Liver (tissue), 9 donors: ENCODE data around the gene SETD7. TPM values are rescaled to one million over a fixed set of nuclear protein-coding genes. Genes with fewer than 3 reads are reported as not detected.

Experiments
- DNase-seq: peaks from one replicate; pipeline ENCODE4 v3.0.0-alpha.2; 2017; ENCODE audit warnings: low spot score
- H3K27ac ChIP-seq, 2 donors: one replicate each; pipeline ENCODE4 v1.7.0; 2013; ENCODE audit warnings: inconsistent platforms in 2 of 2, low read length in 2 of 2, control low read depth in 1 of 2, low read depth in 1 of 2, mild to moderate bottlenecking in 1 of 2
- H3K27me3 ChIP-seq, 4 donors: one replicate each; pipeline versions ENCODE4 v1.6.1 to v1.7.0; 2013; ENCODE audit warnings: low read length in 3 of 4, inconsistent platforms in 1 of 4, mild to moderate bottlenecking in 1 of 4, moderate library complexity in 1 of 4; ENCODE audit not compliant: control insufficient read depth in 4 of 4, insufficient read depth in 4 of 4
- H3K36me3 ChIP-seq, 4 donors: one replicate each; pipeline versions ENCODE4 v1.6.1 to v1.7.0; 2013; ENCODE audit warnings: low read length in 3 of 4, mild to moderate bottlenecking in 3 of 4, low read depth in 1 of 4, moderate library complexity in 1 of 4; ENCODE audit not compliant: control insufficient read depth in 4 of 4, insufficient read depth in 3 of 4
- H3K4me1 ChIP-seq, 4 donors: one replicate each; pipeline versions ENCODE4 v1.6.1 to v1.7.0; 2013; ENCODE audit warnings: low read length in 3 of 4, mild to moderate bottlenecking in 3 of 4, moderate library complexity in 1 of 4; ENCODE audit not compliant: control insufficient read depth in 4 of 4, insufficient read depth in 4 of 4
- H3K4me3 ChIP-seq, 3 donors: one replicate each; pipeline versions ENCODE4 v1.6.1 to v1.7.0; 2013; ENCODE audit warnings: low read length in 3 of 3, control low read depth in 1 of 3, low read depth in 1 of 3, mild to moderate bottlenecking in 1 of 3
- H3K9ac ChIP-seq, 2 donors: one replicate each; pipeline ENCODE4 v1.7.0; 2013; ENCODE audit warnings: low read length in 2 of 2, mild to moderate bottlenecking in 2 of 2, moderate library complexity in 2 of 2, control low read depth in 1 of 2, low read depth in 1 of 2
- H3K9me3 ChIP-seq, 4 donors: one replicate each; pipeline versions ENCODE4 v1.6.1 to v1.7.0; 2013; ENCODE audit warnings: low read length in 3 of 4; ENCODE audit not compliant: control insufficient read depth in 4 of 4
- EGR1 ChIP-seq, 2 donors: IDR thresholded peaks; 2 replicates each; pipeline ENCODE4 v1.6.1; 2016 to 2018; ENCODE audit warnings: antibody characterized with exemption in 2 of 2, low read depth in 2 of 2
- FOXA1 ChIP-seq: IDR thresholded peaks from 2 replicates; pipeline ENCODE4 v1.6.1; 2016; ENCODE audit warnings: antibody characterized with exemption
- FOXA2 ChIP-seq: IDR thresholded peaks from 2 replicates; pipeline ENCODE4 v1.6.1; 2016; ENCODE audit warnings: antibody characterized with exemption
- GABPA ChIP-seq, 2 donors: IDR thresholded peaks in 1 of 2; conservative IDR thresholded peaks in 1 of 2; 2 replicates each; pipeline ENCODE4 v1.6.1; 2016; ENCODE audit warnings: antibody characterized with exemption in 2 of 2, mild to moderate bottlenecking in 1 of 2, moderate library complexity in 1 of 2
- HNF4A ChIP-seq, 2 donors: conservative IDR thresholded peaks; 2 replicates each; pipeline ENCODE4 v1.6.1; 2016; ENCODE audit warnings: antibody characterized with exemption in 2 of 2, mild to moderate bottlenecking in 2 of 2
- HNF4G ChIP-seq: IDR thresholded peaks from 2 replicates; pipeline ENCODE4 v1.6.1; 2016; ENCODE audit warnings: antibody characterized with exemption
- JUND ChIP-seq, 2 donors: IDR thresholded peaks; 2 replicates each; pipeline ENCODE4 v1.6.1; 2016; ENCODE audit warnings: antibody characterized with exemption in 2 of 2
- NR2F2 ChIP-seq: IDR thresholded peaks from 2 replicates; pipeline ENCODE4 v1.6.1; 2016; ENCODE audit warnings: antibody characterized with exemption
- RAD21 ChIP-seq, 2 donors: IDR thresholded peaks; 2 replicates each; pipeline ENCODE4 v1.6.1; 2016; ENCODE audit warnings: antibody characterized with exemption in 2 of 2, mild to moderate bottlenecking in 2 of 2
- RXRA ChIP-seq, 2 donors: IDR thresholded peaks; 2 replicates each; pipeline ENCODE4 v1.6.1; 2017 to 2018; ENCODE audit warnings: antibody characterized with exemption in 2 of 2, mild to moderate bottlenecking in 1 of 2
- SP1 ChIP-seq: IDR thresholded peaks from 2 replicates; pipeline ENCODE4 v1.6.1; 2018; ENCODE audit warnings: antibody characterized with exemption, mild to moderate bottlenecking
- TAF1 ChIP-seq: conservative IDR thresholded peaks from 2 replicates; pipeline ENCODE4 v1.6.1; 2016; ENCODE audit warnings: antibody characterized with exemption, mild to moderate bottlenecking
- YY1 ChIP-seq: IDR thresholded peaks from 2 replicates; pipeline ENCODE4 v1.6.1; 2016; ENCODE audit warnings: antibody characterized with exemption, mild to moderate bottlenecking
- whole genome bisulfite sequencing: extraction: QIAGEN DNeasy Blood & Tissue Kit; methylation state at CpG from one replicate; pipeline ENCODE4 v1.1.7; 2013; 5-methylcytosine and 5-hydroxymethylcytosine counted together
- polyA plus RNA-seq, 2 donors: library from polyadenylated mRNA; stranded (reverse) in 1 of 2; unstranded in 1 of 2; fragments of 200-250 nt in 1 of 2; fragments of >200 nt in 1 of 2; fragmentation: Nextera tagmentation in 1 of 2; extraction: Ambion mirVana in 1 of 2; gene quantifications; one replicate each; pipeline versions ENCODE4 v1.2.1 to v1.2.3, GENCODE V29; 2013 to 2015
- total RNA-seq, 2 donors: library from RNA; depleted of rRNA; stranded (reverse); fragments of >200 nt; gene quantifications; one replicate each; pipeline ENCODE4 v1.2.3, GENCODE V29; 2014
- TF ChIP-seq, protein P1 (sequence below): IDR thresholded peaks from 2 replicates; pipeline ENCODE4 v1.6.1; 2016; ENCODE audit warnings: antibody characterized with exemption
- TF ChIP-seq, protein P2 (sequence below): IDR thresholded peaks from 2 replicates; pipeline ENCODE4 v1.6.1; 2016; ENCODE audit warnings: antibody characterized with exemption
- TF ChIP-seq, protein P3 (sequence below): IDR thresholded peaks from 2 replicates; pipeline ENCODE4 v1.6.1; 2016; ENCODE audit warnings: antibody characterized with exemption
- TF ChIP-seq, protein P4 (sequence below): fragments of 150-350 bp; IDR thresholded peaks from 2 replicates; pipeline ENCODE4 v1.5.1; 2017; ENCODE audit warnings: improper control_type of control experiment, low read depth, low read length; ENCODE audit not compliant: missing input control
- donor health status: healthy.
- donor health status: healthy.
- donor health status: healthy.
- donor health status: healthy.
- donor health status: healthy.

The SETD7 gene
- total and polyA plus RNA-seq, 4 donors, result 12.9 to 81.7 (median 18.0) TPM

DNA sequence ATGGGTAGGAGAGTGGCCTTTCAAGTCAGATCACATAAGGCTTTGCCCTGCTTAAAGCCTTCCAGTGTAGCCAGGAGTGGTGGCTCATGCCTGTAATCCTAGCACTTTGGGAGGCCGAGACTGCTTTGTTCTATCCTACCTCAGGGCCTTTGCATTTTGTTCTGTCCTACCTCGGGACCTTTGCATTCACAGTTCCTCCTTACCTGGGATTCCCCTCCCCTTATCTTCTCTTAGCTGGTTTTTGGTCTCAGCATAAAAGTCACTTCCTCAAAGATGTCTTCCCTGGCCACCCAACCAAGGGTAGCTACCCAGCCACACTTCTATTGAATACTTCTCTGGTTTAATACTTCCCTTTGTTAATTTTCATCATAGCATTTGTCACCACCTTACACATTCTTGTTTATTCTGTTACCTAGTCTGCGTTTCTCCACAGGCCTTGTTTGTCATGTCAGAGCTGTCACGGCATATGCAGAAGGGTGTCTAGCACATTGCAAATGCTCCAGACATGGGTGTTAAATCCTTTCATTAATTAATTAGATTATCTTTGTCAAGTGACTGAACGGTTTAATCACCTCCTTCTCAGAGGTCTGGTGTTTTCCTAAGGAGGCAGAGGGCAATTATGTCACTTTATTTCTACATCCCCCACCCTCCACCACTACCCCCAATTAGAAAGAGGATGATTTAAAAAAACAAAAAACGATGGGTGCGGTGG is 11.3 kb upstream of the SETD7 start (continued):
- TF ChIP-seq FOXA2 (no peak), TAF1 (no peak)

DNA sequence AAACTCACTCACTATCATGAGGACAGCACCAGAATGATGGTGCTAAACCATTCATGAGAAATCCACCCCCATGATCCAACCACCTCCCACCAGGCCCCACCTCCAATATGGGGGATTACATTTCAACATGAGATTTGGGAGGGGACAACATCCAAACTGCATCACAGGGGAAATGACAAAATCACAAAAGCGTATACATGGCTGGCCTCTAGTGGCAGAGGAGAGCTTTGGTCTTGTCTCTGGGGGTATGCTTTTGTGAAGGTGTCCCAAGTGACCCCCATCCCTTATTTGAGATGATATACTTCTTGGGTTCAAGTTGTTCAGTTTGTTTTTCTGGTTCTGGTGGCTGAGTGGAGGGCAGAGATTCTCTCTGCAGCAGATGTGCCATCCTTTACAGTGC is 8.5 kb upstream of the SETD7 start:
- 86% methylated on average over 1 of the region's 1 CpG for WGBS
- H3K27me3 ChIP-seq, result no peaks in the 10 kb centered on the region
- no peaks in the 10 kb centered on the region for H3K9me3 ChIP-seq
- H3K4me1 ChIP-seq, result peaks cover 7 to 32% (median 24%) of the 10 kb centered on the region in 4 donors
- H3K36me3 ChIP-seq, result no peaks in the 10 kb centered on the region
- no peak for DNase-seq
- TF ChIP-seq RAD21 (IDR thresholded peaks at IDR 0.05), result peak; percentile 61 to 69
- no peak for TF ChIP-seq FOXA2
- TF ChIP-seq, protein P1, sequence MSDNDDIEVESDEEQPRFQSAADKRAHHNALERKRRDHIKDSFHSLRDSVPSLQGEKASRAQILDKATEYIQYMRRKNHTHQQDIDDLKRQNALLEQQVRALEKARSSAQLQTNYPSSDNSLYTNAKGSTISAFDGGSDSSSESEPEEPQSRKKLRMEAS, result no peak
- TF ChIP-seq FOXA1, result no peak
- TF ChIP-seq, protein P2, sequence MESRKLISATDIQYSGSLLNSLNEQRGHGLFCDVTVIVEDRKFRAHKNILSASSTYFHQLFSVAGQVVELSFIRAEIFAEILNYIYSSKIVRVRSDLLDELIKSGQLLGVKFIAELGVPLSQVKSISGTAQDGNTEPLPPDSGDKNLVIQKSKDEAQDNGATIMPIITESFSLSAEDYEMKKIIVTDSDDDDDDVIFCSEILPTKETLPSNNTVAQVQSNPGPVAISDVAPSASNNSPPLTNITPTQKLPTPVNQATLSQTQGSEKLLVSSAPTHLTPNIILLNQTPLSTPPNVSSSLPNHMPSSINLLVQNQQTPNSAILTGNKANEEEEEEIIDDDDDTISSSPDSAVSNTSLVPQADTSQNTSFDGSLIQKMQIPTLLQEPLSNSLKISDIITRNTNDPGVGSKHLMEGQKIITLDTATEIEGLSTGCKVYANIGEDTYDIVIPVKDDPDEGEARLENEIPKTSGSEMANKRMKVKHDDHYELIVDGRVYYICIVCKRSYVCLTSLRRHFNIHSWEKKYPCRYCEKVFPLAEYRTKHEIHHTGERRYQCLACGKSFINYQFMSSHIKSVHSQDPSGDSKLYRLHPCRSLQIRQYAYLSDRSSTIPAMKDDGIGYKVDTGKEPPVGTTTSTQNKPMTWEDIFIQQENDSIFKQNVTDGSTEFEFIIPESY, result no peak
- TF ChIP-seq TAF1, result no peak
- no peak for TF ChIP-seq YY1
- H3K27ac ChIP-seq, result no peak overlapping the region
- H3K9ac ChIP-seq, result no peak overlapping the region
- H3K4me3 ChIP-seq, result no peak overlapping the region

DNA sequence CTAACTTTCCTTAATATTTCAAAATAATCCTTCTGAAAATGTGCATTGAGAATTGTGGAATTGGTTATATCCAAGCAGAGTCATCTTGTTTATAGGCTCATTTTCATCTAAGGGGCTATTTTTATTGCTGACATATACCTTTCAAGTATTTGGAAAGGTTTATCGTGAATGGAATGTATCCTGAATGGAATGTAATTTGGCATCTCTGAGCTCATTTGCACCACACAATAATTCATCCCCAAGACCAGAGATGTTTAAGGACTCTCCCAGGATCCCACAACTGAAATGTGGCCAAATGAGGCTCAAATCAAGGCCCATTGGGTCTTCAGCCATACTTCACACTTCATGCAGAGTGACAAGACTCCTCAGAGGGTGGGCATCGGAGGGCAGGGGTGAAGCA is 7.5 kb upstream of the SETD7 start:
- TF ChIP-seq RAD21 (IDR thresholded peaks at IDR 0.05) (no peak), JUND (IDR thresholded peaks at IDR 0.05) (no peak), GABPA (IDR thresholded peaks at IDR 0.05 in 1 of 2, conservative IDR thresholded peaks at IDR 0.05 in 1 of 2) (no peak), FOXA2 (no peak), RXRA (IDR thresholded peaks at IDR 0.05) (no peak), YY1 (no peak), NR2F2 (no peak)
- TF ChIP-seq, protein P3, sequence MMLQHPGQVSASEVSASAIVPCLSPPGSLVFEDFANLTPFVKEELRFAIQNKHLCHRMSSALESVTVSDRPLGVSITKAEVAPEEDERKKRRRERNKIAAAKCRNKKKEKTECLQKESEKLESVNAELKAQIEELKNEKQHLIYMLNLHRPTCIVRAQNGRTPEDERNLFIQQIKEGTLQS, result no peak
- Histone ChIP-seq H3K4me1 (peaks cover 8 to 42% (median 32%) of the 10 kb centered on the region in 4 donors), H3K4me3 (no peak overlapping the region), H3K27me3 (no peaks in the 10 kb centered on the region), H3K27ac (no peak overlapping the region), H3K9ac (no peak overlapping the region), H3K36me3 (no peaks in the 10 kb centered on the region), H3K9me3 (no peaks in the 10 kb centered on the region)
- 92% methylated on average over 2 of the region's 2 CpGs for WGBS
- no peak for DNase-seq

DNA sequence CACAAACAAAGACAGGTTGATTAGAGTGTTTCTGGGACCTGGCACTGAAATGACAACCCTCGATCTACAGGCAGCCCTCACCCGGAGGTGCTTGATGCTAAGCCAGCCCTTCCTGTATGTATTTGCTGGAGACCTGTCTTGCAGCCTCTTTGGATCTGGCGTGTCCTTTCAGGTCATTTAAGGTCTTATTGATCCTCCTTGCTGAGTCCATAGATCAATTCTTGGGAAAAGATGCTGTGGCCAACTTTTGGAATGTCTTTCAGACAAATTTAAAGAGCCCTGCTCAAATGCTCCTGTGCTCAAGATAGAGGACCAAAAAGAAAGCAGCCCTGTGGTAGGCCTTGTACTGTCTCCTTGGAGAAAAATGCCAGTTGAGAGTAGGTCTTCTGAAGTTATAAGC is 6.8 kb upstream of the SETD7 start:
- Histone ChIP-seq H3K27ac (no peak overlapping the region), H3K4me3 (no peak overlapping the region), H3K9me3 (no peaks in the 10 kb centered on the region), H3K36me3 (no peaks in the 10 kb centered on the region), H3K27me3 (no peaks in the 10 kb centered on the region), H3K9ac (no peak overlapping the region), H3K4me1 (peaks cover 11 to 49% (median 38%) of the 10 kb centered on the region in 4 donors)
- no peak for DNase-seq
- 45% methylated on average over 3 of the region's 3 CpGs for WGBS
- peak in 1 of 2 donors; percentile 6 for TF ChIP-seq RAD21 (IDR thresholded peaks at IDR 0.05)
- TF ChIP-seq YY1, result no peak
- TF ChIP-seq, protein P4, sequence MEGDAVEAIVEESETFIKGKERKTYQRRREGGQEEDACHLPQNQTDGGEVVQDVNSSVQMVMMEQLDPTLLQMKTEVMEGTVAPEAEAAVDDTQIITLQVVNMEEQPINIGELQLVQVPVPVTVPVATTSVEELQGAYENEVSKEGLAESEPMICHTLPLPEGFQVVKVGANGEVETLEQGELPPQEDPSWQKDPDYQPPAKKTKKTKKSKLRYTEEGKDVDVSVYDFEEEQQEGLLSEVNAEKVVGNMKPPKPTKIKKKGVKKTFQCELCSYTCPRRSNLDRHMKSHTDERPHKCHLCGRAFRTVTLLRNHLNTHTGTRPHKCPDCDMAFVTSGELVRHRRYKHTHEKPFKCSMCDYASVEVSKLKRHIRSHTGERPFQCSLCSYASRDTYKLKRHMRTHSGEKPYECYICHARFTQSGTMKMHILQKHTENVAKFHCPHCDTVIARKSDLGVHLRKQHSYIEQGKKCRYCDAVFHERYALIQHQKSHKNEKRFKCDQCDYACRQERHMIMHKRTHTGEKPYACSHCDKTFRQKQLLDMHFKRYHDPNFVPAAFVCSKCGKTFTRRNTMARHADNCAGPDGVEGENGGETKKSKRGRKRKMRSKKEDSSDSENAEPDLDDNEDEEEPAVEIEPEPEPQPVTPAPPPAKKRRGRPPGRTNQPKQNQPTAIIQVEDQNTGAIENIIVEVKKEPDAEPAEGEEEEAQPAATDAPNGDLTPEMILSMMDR, result no peak
- TF ChIP-seq SP1, result peak; percentile 7
- no peak for TF ChIP-seq HNF4G
- no peak for TF ChIP-seq EGR1 (IDR thresholded peaks at IDR 0.05; ENCODE audit: low read depth in 2 of 2)
- TF ChIP-seq, protein P3, result no peak
- TF ChIP-seq, protein P1, result no peak
- TF ChIP-seq, protein P2, result no peak
- peak in 1 of 2 donors; percentile 62 for TF ChIP-seq HNF4A (conservative IDR thresholded peaks at IDR 0.05)
- peak; percentile 25 to 63 for TF ChIP-seq RXRA (IDR thresholded peaks at IDR 0.05)
